C4-2B (cell line): ENCODE results near the gene NANS.

Experiments used
- ZFX ChIP-seq: fragments of 450-650 bp; IDR thresholded peaks from 2 replicates; pipeline ENCODE4 v1.6.1; 2017
- TF ChIP-seq, protein P1 (sequence below): fragments of 450-650 bp; conservative IDR thresholded peaks from 2 replicates; pipeline ENCODE4 v1.5.1; 2017; ENCODE audit warnings: mild to moderate bottlenecking

DNA sequence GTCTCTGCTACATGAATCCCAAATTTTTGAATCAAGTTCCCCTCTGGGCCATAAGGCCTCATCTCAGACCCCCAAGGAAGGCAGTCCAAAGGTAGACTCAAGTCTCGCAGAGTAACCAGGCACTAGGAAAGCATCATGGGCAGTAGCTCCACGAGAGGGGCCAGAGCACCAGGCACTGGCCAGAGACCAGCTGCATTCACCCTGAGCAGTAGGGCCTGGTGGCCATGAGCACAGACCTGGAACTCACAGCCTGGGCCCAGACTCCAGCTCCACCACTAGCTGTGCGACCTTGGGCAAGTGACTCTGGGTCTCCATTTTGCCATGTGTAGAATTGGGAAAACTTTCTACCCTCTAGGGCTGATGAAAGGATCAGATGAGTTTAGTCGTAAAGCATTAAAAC, 28.5 kb downstream of the NANS start:
- TF ChIP-seq, protein P1, sequence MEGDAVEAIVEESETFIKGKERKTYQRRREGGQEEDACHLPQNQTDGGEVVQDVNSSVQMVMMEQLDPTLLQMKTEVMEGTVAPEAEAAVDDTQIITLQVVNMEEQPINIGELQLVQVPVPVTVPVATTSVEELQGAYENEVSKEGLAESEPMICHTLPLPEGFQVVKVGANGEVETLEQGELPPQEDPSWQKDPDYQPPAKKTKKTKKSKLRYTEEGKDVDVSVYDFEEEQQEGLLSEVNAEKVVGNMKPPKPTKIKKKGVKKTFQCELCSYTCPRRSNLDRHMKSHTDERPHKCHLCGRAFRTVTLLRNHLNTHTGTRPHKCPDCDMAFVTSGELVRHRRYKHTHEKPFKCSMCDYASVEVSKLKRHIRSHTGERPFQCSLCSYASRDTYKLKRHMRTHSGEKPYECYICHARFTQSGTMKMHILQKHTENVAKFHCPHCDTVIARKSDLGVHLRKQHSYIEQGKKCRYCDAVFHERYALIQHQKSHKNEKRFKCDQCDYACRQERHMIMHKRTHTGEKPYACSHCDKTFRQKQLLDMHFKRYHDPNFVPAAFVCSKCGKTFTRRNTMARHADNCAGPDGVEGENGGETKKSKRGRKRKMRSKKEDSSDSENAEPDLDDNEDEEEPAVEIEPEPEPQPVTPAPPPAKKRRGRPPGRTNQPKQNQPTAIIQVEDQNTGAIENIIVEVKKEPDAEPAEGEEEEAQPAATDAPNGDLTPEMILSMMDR: no peak
- no peak for TF ChIP-seq ZFX
